ENCODE measurements around the gene GMEB2.

DNA sequence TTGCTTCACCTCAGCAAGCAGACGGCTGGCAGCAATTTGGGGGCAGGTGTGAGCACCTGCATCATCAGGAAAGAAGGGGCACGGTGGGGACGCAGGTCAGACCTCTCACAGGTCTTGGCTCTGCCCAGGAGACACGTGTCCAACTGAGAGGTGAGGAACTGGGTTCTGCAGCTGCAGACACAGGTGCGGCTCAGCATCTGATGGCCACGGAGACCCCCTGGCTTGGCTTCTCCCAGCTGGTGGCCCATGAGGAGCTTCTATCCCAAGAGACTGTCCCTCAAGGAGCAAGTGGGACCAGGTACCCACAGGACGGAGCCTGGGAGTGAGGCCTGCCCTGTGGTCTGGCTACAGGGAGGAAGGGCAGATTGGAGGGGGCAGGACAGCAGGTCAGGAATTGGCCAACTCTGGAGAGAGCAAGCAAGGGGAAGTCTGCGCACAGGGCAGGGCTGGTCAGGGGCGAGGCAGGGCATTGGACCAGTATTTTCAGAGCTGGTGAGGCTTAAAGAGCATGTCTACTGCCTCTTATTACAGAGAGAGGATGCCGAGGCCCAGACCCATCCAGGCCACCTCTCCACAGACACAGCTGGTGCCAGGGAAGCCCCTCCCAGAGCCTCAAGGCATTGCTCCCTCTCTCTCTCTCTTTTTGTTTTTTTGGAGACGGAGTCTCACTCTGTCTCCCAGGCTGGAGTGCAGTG, 22.1 kb upstream of the GMEB2 start:
- TF ChIP-seq, protein P1, sequence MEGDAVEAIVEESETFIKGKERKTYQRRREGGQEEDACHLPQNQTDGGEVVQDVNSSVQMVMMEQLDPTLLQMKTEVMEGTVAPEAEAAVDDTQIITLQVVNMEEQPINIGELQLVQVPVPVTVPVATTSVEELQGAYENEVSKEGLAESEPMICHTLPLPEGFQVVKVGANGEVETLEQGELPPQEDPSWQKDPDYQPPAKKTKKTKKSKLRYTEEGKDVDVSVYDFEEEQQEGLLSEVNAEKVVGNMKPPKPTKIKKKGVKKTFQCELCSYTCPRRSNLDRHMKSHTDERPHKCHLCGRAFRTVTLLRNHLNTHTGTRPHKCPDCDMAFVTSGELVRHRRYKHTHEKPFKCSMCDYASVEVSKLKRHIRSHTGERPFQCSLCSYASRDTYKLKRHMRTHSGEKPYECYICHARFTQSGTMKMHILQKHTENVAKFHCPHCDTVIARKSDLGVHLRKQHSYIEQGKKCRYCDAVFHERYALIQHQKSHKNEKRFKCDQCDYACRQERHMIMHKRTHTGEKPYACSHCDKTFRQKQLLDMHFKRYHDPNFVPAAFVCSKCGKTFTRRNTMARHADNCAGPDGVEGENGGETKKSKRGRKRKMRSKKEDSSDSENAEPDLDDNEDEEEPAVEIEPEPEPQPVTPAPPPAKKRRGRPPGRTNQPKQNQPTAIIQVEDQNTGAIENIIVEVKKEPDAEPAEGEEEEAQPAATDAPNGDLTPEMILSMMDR (IDR thresholded peaks at IDR 0.05; ENCODE audit: low read depth, low read length): no peak
- no peak for TF ChIP-seq POLR2A (IDR thresholded peaks at IDR 0.05; ENCODE audit: extremely low read depth, insufficient read length)
- TF ChIP-seq, protein P2, sequence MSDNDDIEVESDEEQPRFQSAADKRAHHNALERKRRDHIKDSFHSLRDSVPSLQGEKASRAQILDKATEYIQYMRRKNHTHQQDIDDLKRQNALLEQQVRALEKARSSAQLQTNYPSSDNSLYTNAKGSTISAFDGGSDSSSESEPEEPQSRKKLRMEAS (IDR thresholded peaks at IDR 0.05; ENCODE audit: low read depth, low read length): no peak
